Measurements from ENCODE around the gene RNU6-7. TPM values are rescaled to one million over a fixed set of nuclear protein-coding genes. Genes with fewer than 3 reads are reported as not detected.
A peak's percentile ranks its signal among the peaks of the same experiment; 100 is the strongest.

Gene RNU6-7
- total RNA-seq, 1 donor from 2014 or later = not detected

- H3K36me3 Mint-ChIP-seq = no peaks in the 10 kb centered on the region
- DNase-seq (ENCODE audit: extremely low spot score, unreplicated experiment) = no peak
- H3K27me3 Mint-ChIP-seq = no peaks in the 10 kb centered on the region
- no peaks in the 10 kb centered on the region for H3K4me1 Mint-ChIP-seq (ENCODE audit: unreplicated experiment)
- no peak overlapping the region for H3K27ac Mint-ChIP-seq
- TF ChIP-seq, protein P1, sequence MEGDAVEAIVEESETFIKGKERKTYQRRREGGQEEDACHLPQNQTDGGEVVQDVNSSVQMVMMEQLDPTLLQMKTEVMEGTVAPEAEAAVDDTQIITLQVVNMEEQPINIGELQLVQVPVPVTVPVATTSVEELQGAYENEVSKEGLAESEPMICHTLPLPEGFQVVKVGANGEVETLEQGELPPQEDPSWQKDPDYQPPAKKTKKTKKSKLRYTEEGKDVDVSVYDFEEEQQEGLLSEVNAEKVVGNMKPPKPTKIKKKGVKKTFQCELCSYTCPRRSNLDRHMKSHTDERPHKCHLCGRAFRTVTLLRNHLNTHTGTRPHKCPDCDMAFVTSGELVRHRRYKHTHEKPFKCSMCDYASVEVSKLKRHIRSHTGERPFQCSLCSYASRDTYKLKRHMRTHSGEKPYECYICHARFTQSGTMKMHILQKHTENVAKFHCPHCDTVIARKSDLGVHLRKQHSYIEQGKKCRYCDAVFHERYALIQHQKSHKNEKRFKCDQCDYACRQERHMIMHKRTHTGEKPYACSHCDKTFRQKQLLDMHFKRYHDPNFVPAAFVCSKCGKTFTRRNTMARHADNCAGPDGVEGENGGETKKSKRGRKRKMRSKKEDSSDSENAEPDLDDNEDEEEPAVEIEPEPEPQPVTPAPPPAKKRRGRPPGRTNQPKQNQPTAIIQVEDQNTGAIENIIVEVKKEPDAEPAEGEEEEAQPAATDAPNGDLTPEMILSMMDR (conservative IDR thresholded peaks at IDR 0.05) = no peak
- no peak overlapping the region for H3K4me3 Mint-ChIP-seq
- H3K9me3 Mint-ChIP-seq = no peaks in the 10 kb centered on the region
Observed at GRCh38 chr14:32249371-32249770, 47.5 kb downstream of the RNU6-7 start.

GRCh38 chr14:32249780-32250179 is 47.9 kb downstream of the RNU6-7 start:
- TF ChIP-seq, protein P1 (conservative IDR thresholded peaks at IDR 0.05) = no peak
- no peak overlapping the region for H3K4me3 Mint-ChIP-seq
- H3K36me3 Mint-ChIP-seq = no peaks in the 10 kb centered on the region
- DNase-seq (ENCODE audit: extremely low spot score, unreplicated experiment) = no peak
- H3K4me1 Mint-ChIP-seq (ENCODE audit: unreplicated experiment) = no peaks in the 10 kb centered on the region
- peak overlapping the region; percentile 24 for H3K27ac Mint-ChIP-seq
- H3K9me3 Mint-ChIP-seq = no peaks in the 10 kb centered on the region
- no peaks in the 10 kb centered on the region for H3K27me3 Mint-ChIP-seq

GRCh38 chr14:32250681-32251080 is 48.8 kb downstream of the RNU6-7 start:
- Mint-ChIP-seq H3K36me3 (no peaks in the 10 kb centered on the region), H3K27ac (no peak overlapping the region), H3K27me3 (no peaks in the 10 kb centered on the region), H3K9me3 (no peaks in the 10 kb centered on the region), H3K4me3 (no peak overlapping the region), H3K4me1 (ENCODE audit: unreplicated experiment) (peaks cover under 1% of the 10 kb centered on the region)
- TF ChIP-seq, protein P1 (conservative IDR thresholded peaks at IDR 0.05) = no peak
- no peak for DNase-seq (ENCODE audit: extremely low spot score, unreplicated experiment)

GRCh38 chr14:32251530-32251929 is 49.7 kb downstream of the RNU6-7 start:
- no peaks in the 10 kb centered on the region for H3K9me3 Mint-ChIP-seq
- TF ChIP-seq, protein P1 (conservative IDR thresholded peaks at IDR 0.05) = no peak
- no peaks in the 10 kb centered on the region for H3K27me3 Mint-ChIP-seq
- H3K27ac Mint-ChIP-seq = no peak overlapping the region
- no peak overlapping the region for H3K4me3 Mint-ChIP-seq
- H3K36me3 Mint-ChIP-seq = no peaks in the 10 kb centered on the region
- DNase-seq (ENCODE audit: extremely low spot score, unreplicated experiment) = no peak
- H3K4me1 Mint-ChIP-seq (ENCODE audit: unreplicated experiment) = peaks cover 3% of the 10 kb centered on the region

Other genes with a start within 250 kb of the RNU6-7 start
- 157 and 169 TPM in 2 replicates for gene ARHGAP5, start 124.7 kb upstream of the RNU6-7 start, total RNA-seq (ENCODE audit: low replicate concordance)
- not detected in 2 replicates for gene RNU6-8, start 1.2 kb downstream of the RNU6-7 start, total RNA-seq (ENCODE audit: low replicate concordance)
- 4.7 and 5.5 TPM in 2 replicates for gene AKAP6, start 127.3 kb downstream of the RNU6-7 start, total RNA-seq (ENCODE audit: low replicate concordance)

Measured in type B pancreatic cell (in vitro differentiated cells).